HG02885 (cell line): ENCODE data around the gene KYNU.

Source experiments
- ATAC-seq: cut with Tn5 transposase; IDR thresholded peaks from one replicate; pipeline ENCODE4 v1.9.1; 2021; ENCODE audit warnings: mild to moderate bottlenecking; ENCODE audit not compliant: unreplicated experiment, poor library complexity

The KYNU gene

GRCh38 chr2:142952793-142953494 is 75.5 kb downstream of the KYNU start:
- no peak for ATAC-seq

DNA sequence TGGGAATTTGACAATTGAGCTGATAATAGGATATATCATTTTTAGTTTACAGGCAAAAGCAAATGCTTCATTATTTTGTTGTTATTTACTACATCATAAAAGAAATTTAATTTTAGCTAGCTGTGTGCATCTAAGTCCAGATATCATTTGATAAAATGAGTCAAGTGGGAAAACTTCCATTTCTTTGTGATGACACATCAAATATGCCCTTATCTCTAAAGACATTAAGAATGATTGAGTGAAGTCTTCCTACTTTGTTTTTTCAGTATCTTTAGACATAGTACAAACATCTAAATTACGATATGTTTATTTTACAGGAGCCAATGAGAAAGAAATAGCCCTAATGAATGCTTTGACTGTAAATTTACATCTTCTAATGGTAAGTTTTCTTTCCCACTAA is 77.0 kb downstream of the KYNU start:
- ATAC-seq: no peak

DNA sequence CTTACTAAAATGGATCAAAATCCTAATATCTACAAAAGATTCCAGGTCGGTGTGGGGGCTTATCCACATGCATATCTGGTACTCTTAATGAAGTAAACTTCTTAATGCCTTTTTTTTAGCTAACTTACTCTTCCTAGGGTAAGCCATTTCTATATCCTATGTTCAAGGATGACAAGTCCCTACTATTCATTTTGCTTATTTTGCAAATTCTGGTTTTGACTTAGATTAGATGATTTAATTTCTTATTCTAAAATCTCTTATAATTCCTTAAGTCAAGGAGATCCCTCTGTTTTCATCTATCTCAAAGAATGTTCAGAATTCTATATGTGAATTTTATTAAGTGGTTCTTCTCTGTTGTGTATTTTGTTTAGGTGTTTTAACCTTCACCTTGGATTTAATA is 79.7 kb downstream of the KYNU start:
- no peak for ATAC-seq

- ATAC-seq: no peak
Measured at GRCh38 chr2:142961202-142961601, 83.7 kb downstream of the KYNU start.

GRCh38 chr2:142965443-142965842 is 88.0 kb downstream of the KYNU start:
- no peak for ATAC-seq

DNA sequence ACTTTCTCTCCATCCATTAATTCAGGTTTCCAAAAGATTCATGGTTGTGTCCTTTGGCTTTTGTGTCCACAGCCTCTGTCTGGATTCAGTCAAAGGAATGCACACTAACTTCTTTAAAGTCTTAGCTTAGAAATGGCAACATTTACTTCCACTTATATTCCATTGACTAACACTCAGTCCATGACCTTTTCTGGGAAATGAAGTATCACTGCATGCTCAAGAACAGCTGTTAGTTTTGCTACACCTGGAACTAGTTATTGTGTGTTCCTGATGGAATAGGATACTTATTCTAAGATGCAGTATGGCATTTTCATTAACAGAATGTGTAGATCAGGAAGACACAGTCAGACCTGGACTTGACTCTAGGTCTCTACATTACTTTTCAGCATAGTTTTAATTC is 88.8 kb downstream of the KYNU start:
- ATAC-seq: no peak

- no peak for ATAC-seq
Measured at GRCh38 chr2:142967060-142967459, 89.6 kb downstream of the KYNU start.

DNA sequence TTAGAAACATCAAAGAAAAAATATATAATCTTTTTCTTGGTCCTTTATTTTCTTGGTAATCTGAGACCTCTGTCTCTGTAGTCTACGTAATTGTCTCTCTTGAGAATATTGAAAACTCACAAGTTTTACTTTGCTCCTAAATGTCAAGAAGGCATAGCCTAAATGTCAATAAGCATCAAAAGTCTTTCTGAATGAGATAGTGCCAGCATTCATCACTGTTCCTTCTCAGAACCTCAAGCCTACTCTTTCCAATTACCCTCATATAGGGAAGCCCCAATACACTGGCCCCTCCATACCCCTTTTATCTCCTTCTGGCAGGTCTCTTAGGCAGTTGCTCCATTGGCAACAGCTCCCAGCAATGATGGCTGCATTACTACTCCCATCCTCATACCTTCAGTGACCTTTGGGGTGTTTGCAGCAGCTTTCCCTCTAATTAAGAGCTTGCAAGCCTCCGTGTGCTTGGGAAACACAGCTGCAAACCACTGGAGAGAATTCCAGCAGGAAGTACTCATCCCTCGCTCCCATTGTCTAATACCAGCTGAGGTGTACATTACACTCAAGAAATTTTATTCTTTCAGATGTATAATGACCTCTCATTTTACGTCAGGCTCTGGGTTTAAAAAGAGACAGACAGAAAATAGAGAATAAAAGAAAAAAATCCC is 95.8 kb downstream of the KYNU start:
- no peak for ATAC-seq

GRCh38 chr2:142973822-142974207 is 96.4 kb downstream of the KYNU start:
- no peak for ATAC-seq

DNA sequence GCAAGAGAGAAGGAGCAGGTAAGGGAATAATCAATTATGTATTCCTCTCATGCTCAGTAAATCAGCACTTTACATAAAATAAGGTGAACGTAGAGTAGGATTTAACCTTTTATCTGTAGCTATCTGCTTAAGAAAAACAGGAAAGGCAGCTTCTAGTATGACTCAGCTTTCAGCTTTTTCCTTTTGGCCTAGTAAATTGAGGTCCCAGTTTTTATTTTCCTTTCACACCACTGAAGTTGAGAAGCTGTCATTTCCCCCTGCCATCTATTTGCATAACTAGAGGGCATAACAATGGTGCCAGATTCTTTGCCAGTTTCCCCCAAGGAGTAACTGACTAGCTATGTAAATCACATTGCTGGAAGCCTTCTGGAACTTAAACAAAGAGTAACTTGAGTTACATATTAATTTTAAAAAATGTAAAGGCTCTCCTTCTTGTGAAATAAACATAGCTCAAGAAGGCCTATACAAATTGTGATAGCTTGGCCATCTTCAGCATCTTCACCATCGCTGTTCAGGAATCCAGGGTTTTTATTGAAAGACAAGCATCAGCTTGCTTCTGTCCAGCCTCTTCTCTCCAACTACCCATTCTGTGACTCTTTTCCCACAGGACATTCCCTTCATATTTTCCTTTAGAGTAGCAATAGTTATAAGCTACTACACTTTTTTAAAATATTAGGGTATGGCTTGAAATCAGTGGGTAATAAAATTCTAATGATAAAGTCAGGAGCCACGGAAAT is 97.0 kb downstream of the KYNU start:
- ATAC-seq: no peak

GRCh38 chr2:142975239-142975638 is 97.8 kb downstream of the KYNU start:
- ATAC-seq: no peak

DNA sequence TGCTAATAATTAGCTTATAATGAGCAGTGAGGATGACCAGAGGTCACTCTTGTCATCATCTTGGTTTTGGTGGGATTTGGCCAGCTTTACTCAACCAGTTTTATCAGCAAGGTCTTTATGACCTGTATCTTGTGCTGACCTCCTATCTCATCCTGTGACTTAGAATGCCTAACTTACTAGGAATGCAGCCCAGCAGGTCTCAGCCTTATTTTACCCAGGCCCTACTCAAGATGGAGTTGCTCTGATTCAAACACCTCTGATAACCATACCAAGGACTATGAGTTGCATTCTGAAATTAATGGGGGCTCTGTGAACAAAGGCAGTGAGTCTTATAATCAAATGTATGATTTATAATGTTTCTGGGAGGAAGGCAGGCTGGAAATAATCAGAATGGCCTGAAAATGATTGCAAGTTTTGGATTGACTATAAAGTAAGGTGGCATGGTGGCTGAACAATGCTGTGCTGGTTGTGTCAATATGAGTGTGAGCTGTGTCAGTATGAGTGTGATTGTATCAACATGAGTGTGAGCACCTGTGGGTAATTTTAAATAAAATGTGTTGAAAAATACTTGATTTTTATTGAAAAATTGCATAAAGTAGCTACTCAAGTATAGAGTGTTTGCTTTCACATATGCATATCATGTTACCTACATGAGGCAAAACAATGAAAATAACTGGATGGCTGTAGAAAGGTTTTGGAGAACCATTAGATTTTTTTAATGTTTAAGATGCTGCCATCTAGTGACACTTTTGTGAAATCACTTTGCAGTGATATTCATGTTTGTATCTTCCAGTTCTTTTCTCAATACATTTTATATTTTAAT is 103.0 kb downstream of the KYNU start:
- peak; percentile 50 for ATAC-seq

GRCh38 chr2:142981069-142981378 is 103.6 kb downstream of the KYNU start:
- peak; percentile 3 for ATAC-seq

DNA sequence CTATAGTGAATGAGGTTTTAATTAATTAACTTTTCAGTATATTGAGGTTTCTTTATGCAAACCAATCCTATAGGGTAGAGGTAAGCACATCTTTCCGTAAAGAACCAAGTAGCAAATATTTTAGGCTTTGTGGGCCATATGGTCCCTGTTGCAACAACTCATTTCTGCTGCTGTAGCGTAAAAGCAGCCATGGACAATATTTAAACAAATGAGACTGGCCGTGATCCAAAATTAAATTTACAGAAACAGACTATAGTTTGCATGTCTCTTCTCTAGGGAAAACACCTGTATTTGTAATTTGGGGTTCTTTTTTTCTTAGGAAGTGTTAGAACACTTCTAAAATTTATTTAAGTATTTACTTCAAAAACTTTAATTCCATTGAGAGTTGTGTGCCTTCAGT is 104.3 kb downstream of the KYNU start:
- ATAC-seq: no peak

DNA sequence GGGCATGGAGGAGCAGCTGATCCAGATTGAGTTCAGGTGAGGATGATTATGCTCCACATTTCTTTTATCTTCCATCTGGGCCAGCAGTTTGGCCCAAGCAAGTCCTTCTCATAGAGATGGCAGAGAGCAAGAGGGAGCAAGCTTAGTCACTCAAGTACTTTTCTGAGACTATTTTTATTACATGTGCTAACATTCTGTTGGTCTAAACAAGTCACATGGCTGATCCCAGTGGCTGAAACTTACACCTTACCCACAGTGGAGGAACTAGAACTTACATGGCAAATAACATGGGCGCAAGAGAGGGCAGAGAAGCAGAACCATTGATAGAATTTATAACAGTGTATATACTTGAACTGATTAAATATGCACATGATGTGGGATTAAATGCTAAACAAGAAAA is 105.7 kb downstream of the KYNU start:
- ATAC-seq: peak; percentile 71

- no peak for ATAC-seq
Measured at GRCh38 chr2:142984657-142985056, 107.2 kb downstream of the KYNU start.

GRCh38 chr2:142987044-142987443 is 109.6 kb downstream of the KYNU start:
- ATAC-seq: no peak

GRCh38 chr2:142989273-142990204 is 112.1 kb downstream of the KYNU start:
- ATAC-seq: peak; percentile 82

DNA sequence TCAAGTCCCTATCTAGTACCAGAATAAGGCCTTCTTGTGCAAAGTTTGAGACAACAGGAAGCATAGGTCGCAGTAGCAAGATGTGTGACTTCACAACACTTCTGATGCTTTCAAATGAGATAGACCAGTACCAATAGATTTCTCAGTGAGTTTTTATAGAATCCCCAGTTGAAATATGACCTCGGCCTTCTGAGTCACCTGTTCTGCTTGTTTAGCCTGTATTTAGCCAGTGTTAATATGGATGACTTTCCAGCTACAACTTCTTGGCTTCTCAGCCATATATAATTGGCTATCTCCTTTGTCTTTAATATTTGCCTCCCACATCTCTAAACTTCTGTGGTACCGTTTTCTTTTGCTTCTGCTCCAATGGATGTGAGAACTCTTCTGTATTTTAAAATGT is 113.8 kb downstream of the KYNU start:
- no peak for ATAC-seq

DNA sequence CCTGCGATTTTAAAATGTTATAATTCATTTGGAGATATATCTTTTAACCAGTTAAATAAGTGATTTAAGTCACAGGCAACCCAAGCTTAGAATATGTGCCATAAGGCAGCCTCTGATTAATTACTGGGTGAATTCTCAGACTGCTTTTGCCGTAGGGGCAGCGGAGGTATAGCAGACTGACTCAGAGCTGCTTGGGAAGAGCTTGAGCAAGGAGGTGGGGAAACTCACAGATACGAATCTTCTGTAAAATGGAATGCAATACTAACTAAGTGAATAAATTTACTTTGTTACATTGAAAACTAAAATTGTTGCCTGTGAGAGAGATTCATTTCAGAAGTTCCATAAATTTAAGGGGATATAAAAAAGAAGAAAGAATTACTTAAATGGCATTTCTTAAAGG is 115.4 kb downstream of the KYNU start:
- ATAC-seq: no peak
